ENCODE results near the gene TRAF7.

TRAF7 gene

DNA sequence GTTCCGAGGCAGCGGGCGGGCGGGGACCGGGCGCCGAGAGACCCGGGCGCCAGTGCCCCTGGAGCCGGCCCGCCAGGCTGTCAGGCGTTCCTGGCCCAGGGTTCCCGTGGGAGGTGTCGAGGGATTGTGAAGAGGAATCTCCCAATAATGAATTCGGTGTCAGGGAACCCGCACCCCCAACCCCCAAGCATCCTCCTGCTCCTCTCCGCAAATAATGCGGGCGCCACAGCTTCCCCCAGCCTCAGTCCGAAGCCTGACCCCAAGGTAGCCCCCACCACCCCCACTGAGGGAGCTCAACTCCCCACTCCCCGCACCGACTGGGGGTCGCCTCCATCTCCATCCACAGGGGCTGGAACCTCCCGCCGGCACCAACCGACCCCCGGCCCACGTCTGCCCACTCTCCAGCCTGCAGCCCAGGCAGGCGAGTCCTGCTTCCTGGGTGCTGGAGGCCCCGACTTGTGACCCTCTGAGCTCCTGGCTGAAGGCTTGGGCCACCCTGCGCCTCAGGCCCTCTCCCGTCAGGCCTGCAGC lies 41.5 kb downstream of the TRAF7 start:
- H3K4me3 ChIP-seq (ENCODE audit: low read length) = no peak overlapping the region

DNA sequence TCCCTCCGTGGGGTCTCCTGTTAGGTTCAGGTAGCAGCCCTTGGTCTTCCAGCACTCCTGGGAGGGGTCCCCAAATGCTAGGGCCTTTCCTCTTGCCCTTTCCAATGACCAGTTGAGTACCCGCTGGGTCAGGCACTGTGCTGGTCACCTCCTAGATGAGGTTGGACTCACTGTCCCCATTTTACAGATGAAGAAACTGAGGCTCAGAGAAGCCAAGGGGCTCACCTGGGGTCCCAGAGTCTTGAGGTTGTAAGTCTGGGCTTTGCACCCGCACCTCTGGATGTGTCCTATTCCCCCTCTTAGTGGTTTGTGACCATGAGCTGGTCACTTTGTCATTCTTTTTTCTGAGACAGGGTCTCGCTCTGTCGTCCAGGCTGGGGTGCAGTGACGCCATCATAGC lies 42.2 kb downstream of the TRAF7 start:
- H3K27ac ChIP-seq (ENCODE audit: low read length) = no peak overlapping the region
- H3K4me2 ChIP-seq (ENCODE audit: low read depth, low read length) = no peak overlapping the region
- H3K4me1 ChIP-seq (ENCODE audit: low read length) = no peaks in the 10 kb centered on the region
- H3K36me3 ChIP-seq (replicated peaks; ENCODE audit: insufficient read depth, low read length) = no peaks in the 10 kb centered on the region
- H3F3A ChIP-seq (ENCODE audit: insufficient read depth, low read length) = no peaks in the 10 kb centered on the region
- no peaks in the 10 kb centered on the region for H3K9me3 ChIP-seq (replicated peaks; ENCODE audit: insufficient read depth, low read length)
- H3K9me2 ChIP-seq (replicated peaks; ENCODE audit: insufficient read depth, low read length) = no peaks in the 10 kb centered on the region
- no peak overlapping the region for H3K4me3 ChIP-seq (ENCODE audit: low read length)
- no peak for DNase-seq
- H2AFZ ChIP-seq (ENCODE audit: low read length) = no peak overlapping the region
- TF ChIP-seq EZH2phosphoT487 (IDR thresholded peaks at IDR 0.05; ENCODE audit: low read length) = no peak
- no peaks in the 10 kb centered on the region for H4K20me1 ChIP-seq (ENCODE audit: insufficient read depth, low read length)
- H3K79me2 ChIP-seq (ENCODE audit: low read length) = no peaks in the 10 kb centered on the region
- peaks cover 83% of the 10 kb centered on the region for H3K27me3 ChIP-seq (replicated peaks; ENCODE audit: insufficient read depth, low read length)
- no peak overlapping the region for H3K9ac ChIP-seq (ENCODE audit: low read length)

More for the DNA sequence above, 41.5 kb downstream of the TRAF7 start:
- H3F3A ChIP-seq (ENCODE audit: insufficient read depth, low read length) = no peaks in the 10 kb centered on the region
- no peaks in the 10 kb centered on the region for H4K20me1 ChIP-seq (ENCODE audit: insufficient read depth, low read length)
- no peak overlapping the region for H2AFZ ChIP-seq (ENCODE audit: low read length)
- no peak for DNase-seq
- H3K4me2 ChIP-seq (ENCODE audit: low read depth, low read length) = no peak overlapping the region
- H3K4me1 ChIP-seq (ENCODE audit: low read length) = no peaks in the 10 kb centered on the region
- no peak overlapping the region for H3K27ac ChIP-seq (ENCODE audit: low read length)
- peaks cover 87% of the 10 kb centered on the region for H3K27me3 ChIP-seq (replicated peaks; ENCODE audit: insufficient read depth, low read length)
- no peak overlapping the region for H3K9ac ChIP-seq (ENCODE audit: low read length)
- no peaks in the 10 kb centered on the region for H3K79me2 ChIP-seq (ENCODE audit: low read length)
- TF ChIP-seq, protein P1, sequence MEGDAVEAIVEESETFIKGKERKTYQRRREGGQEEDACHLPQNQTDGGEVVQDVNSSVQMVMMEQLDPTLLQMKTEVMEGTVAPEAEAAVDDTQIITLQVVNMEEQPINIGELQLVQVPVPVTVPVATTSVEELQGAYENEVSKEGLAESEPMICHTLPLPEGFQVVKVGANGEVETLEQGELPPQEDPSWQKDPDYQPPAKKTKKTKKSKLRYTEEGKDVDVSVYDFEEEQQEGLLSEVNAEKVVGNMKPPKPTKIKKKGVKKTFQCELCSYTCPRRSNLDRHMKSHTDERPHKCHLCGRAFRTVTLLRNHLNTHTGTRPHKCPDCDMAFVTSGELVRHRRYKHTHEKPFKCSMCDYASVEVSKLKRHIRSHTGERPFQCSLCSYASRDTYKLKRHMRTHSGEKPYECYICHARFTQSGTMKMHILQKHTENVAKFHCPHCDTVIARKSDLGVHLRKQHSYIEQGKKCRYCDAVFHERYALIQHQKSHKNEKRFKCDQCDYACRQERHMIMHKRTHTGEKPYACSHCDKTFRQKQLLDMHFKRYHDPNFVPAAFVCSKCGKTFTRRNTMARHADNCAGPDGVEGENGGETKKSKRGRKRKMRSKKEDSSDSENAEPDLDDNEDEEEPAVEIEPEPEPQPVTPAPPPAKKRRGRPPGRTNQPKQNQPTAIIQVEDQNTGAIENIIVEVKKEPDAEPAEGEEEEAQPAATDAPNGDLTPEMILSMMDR (IDR thresholded peaks at IDR 0.05; ENCODE audit: low read length) = no peak
- TF ChIP-seq EZH2 (optimal IDR thresholded peaks at IDR 0.05; ENCODE audit: low read depth, low read length) = peak; percentile 52
- no peaks in the 10 kb centered on the region for H3K9me2 ChIP-seq (replicated peaks; ENCODE audit: insufficient read depth, low read length)
- no peaks in the 10 kb centered on the region for H3K36me3 ChIP-seq (replicated peaks; ENCODE audit: insufficient read depth, low read length)
- no peaks in the 10 kb centered on the region for H3K9me3 ChIP-seq (replicated peaks; ENCODE audit: insufficient read depth, low read length)

DNA sequence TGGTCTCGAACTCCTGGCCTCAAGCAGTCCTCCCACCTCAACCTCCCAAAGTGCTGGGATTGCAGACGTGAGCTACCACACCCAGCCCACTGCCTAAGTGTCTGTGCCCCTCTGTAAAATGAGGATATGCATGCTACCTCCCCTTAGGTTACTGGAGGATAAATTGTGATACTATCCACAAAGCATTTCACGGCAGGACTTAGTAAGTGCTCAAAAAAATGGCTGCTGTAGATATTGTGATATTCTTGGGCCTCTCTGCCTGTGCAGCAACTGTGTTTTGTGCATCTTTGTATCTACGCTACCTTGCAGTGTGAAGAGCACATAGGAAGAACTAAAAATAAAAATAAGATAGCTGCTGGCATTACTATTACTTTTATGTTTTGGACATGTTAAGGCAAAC lies 42.7 kb downstream of the TRAF7 start:
- DNase-seq = no peak
- Histone ChIP-seq H3F3A (ENCODE audit: insufficient read depth, low read length) (no peaks in the 10 kb centered on the region), H3K4me3 (ENCODE audit: low read length) (no peak overlapping the region), H2AFZ (ENCODE audit: low read length) (no peak overlapping the region), H3K27ac (ENCODE audit: low read length) (no peak overlapping the region), H3K9me2 (replicated peaks; ENCODE audit: insufficient read depth, low read length) (no peaks in the 10 kb centered on the region), H3K79me2 (ENCODE audit: low read length) (no peaks in the 10 kb centered on the region), H3K36me3 (replicated peaks; ENCODE audit: insufficient read depth, low read length) (no peaks in the 10 kb centered on the region), H3K9me3 (replicated peaks; ENCODE audit: insufficient read depth, low read length) (no peaks in the 10 kb centered on the region), H3K4me2 (ENCODE audit: low read depth, low read length) (no peak overlapping the region), H3K27me3 (replicated peaks; ENCODE audit: insufficient read depth, low read length) (peaks cover 78% of the 10 kb centered on the region), H4K20me1 (ENCODE audit: insufficient read depth, low read length) (no peaks in the 10 kb centered on the region), H3K9ac (ENCODE audit: low read length) (no peak overlapping the region), H3K4me1 (ENCODE audit: low read length) (no peaks in the 10 kb centered on the region)
- TF ChIP-seq EZH2phosphoT487 (IDR thresholded peaks at IDR 0.05; ENCODE audit: low read length) = no peak
- TF ChIP-seq, protein P1 (IDR thresholded peaks at IDR 0.05; ENCODE audit: low read length) = no peak
- TF ChIP-seq EZH2 (optimal IDR thresholded peaks at IDR 0.05; ENCODE audit: low read depth, low read length) = no peak

DNA sequence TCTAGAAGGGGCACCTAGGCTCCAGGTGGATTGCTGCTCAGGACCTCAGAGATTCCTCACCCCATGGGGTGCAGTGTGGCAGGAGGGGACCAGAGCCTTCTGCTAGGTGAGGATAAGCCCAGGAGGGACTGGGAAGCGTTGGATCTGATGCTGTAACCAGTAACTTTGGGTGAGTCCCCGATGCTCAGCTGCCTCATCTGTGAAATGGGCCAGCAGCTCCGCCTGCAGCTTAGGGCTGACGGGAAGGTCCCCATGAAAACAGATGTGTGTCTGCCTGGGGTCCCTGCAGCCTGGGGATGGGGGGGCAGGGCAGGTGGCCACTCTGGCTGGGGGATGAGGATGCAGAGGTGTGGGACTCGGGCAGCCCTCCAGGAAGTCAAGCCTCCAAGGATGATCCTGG lies 43.5 kb downstream of the TRAF7 start:
- no peaks in the 10 kb centered on the region for H3K4me1 ChIP-seq (ENCODE audit: low read length)
- TF ChIP-seq, protein P1 (IDR thresholded peaks at IDR 0.05; ENCODE audit: low read length) = no peak
- TF ChIP-seq EZH2phosphoT487 (IDR thresholded peaks at IDR 0.05; ENCODE audit: low read length) (no peak), EZH2 (optimal IDR thresholded peaks at IDR 0.05; ENCODE audit: low read depth, low read length) (no peak)
- H3K9me2 ChIP-seq (replicated peaks; ENCODE audit: insufficient read depth, low read length) = no peaks in the 10 kb centered on the region
- H3K4me3 ChIP-seq (ENCODE audit: low read length) = no peak overlapping the region
- no peaks in the 10 kb centered on the region for H4K20me1 ChIP-seq (ENCODE audit: insufficient read depth, low read length)
- no peaks in the 10 kb centered on the region for H3K9me3 ChIP-seq (replicated peaks; ENCODE audit: insufficient read depth, low read length)
- H3K27me3 ChIP-seq (replicated peaks; ENCODE audit: insufficient read depth, low read length) = peaks cover 70% of the 10 kb centered on the region
- H3K27ac ChIP-seq (ENCODE audit: low read length) = no peak overlapping the region
- H2AFZ ChIP-seq (ENCODE audit: low read length) = no peak overlapping the region
- H3K9ac ChIP-seq (ENCODE audit: low read length) = no peak overlapping the region
- no peaks in the 10 kb centered on the region for H3F3A ChIP-seq (ENCODE audit: insufficient read depth, low read length)
- no peaks in the 10 kb centered on the region for H3K36me3 ChIP-seq (replicated peaks; ENCODE audit: insufficient read depth, low read length)
- no peak for DNase-seq
- no peak overlapping the region for H3K4me2 ChIP-seq (ENCODE audit: low read depth, low read length)
- no peaks in the 10 kb centered on the region for H3K79me2 ChIP-seq (ENCODE audit: low read length)

Measured in MM.1S (cell line).